GM18511 (cell line): ENCODE results near the gene DEGS1.

Source experiments
- ATAC-seq: cut with Tn5 transposase; IDR thresholded peaks from one replicate; pipeline ENCODE4 v1.9.1; 2021; ENCODE audit warnings: mild to moderate bottlenecking, moderate library complexity; ENCODE audit not compliant: unreplicated experiment

Gene DEGS1

DNA sequence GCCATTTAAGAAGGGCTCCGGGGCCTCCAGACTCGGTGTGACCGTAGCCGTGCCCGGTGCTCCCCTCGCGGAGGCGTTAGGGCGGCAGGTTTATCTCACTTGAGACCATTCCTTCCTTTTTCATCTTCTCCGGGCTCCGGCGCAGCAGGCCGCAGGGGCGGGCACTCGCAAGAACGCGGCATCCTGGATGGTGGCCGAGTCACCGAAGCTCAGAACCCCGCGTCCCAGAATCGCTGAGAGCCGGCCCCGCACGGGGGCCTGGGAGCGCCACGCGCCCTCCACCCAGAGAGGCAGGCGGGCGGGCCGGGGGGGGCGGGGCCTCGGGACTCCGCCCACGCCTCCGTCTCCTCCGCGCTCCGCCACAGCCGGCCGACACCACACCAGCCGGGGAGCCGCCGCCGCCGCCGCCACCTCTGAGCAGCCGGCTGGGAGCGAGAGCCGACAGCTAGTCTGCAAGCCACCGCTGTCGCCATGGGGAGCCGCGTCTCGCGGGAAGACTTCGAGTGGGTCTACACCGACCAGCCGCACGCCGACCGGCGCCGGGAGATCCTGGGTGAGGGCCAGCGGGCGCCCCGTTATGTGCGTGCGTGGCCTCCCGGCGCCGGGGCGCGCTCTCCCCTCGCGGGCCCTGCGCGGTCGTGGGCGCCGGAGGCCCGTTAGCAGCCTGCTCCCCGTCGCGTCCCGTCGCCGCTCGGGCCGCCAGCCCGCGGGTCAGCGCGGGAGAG lies at the start of gene DEGS1:
Gene DEGS1, plus strand, starts transcription at position 375 of the 725 bp plus-strand sequence. Its CDS starts 97 bp downstream, at position 472.
- peak; percentile 73 for ATAC-seq

DNA sequence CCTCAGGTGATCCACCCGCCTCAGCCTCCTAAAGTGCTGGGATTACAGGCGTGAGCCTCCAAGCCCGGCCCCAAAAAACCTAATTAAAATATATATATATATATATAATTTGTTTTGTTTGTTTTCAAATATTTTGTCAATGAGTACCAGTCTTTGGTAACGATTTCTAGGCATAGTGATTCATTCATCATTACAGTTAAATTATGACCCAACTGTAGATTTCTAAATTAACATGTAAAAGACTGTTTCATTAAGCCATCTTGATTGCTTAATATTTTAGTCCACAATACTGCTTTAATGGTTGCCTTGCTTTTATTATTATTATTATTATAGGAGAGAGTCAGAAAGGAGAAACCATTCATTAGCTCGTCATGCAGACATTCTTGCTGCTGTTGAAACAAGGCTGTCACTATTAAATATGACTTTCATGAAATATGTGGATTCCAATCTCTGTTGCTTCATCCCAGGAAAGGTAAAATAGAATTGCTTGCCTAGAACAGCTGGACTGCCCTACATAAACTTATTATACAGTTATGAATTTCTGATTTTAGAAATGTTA lies 49.2 kb upstream of the DEGS1 start:
- no peak for ATAC-seq

DNA sequence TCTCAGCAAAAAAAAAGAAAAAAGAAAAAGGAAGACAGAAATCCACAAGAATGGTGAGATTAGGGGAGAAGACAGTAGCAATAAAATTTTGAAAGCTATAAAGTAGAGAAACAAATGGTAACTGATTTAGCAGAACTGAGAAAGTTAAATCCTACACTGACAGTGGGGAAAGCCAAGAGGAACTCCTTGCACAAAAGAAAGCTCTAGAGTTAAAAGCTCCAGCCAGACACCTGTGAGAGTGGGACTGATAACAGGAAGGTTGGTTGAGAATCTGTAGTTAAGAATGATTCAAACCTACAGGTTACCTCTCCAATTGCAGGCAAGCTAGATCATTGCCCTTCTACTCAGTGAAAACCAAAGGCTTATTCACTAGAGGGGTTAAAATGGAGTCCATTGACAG lies 45.5 kb upstream of the DEGS1 start:
- ATAC-seq: no peak

GRCh38 chr1:224138198-224138597 lies 44.8 kb upstream of the DEGS1 start:
- no peak for ATAC-seq

DNA sequence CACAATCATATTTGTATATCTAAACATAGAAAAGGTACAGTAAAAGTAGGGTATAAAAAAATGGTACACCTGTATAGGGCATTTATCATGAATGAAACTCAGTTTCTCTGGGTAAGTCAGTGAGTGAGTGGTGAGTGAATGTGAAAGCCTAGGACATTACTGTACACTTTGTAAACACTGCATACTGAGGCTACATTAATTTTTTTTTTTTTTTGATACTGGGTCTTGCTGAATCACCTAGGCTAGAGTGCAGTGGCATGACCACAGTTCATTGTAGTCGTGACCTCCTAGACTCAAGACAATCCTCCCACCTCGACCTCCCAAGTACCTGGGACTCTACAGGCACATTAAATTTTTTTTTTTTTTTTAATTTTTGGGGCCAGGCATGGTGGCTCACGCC lies 41.3 kb upstream of the DEGS1 start:
- ATAC-seq: no peak

GRCh38 chr1:224149709-224150108 lies 33.3 kb upstream of the DEGS1 start:
- ATAC-seq: no peak

- no peak for ATAC-seq
Measured at GRCh38 chr1:224151117-224151516, 31.9 kb upstream of the DEGS1 start.

- no peak for ATAC-seq
Measured at GRCh38 chr1:224157316-224157715, 25.7 kb upstream of the DEGS1 start.

DNA sequence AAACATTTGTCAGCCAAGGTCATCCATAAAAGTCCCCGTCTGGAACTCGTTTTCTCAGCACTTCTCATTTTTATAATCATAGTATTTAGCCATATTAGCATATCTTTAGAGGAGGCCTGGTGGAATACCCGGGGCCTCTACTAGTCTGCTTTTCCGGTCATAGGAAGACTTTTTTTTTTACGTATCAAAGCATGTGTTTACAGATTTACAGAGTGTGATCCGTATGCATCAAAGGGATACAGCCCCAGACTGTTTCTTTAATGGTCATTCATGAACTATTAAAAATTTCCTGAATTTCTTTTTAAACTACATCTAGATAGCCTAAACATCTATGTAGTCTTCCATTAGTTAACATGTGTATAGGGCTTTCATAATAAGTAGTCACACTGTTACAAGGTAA lies 23.5 kb upstream of the DEGS1 start:
- no peak for ATAC-seq

DNA sequence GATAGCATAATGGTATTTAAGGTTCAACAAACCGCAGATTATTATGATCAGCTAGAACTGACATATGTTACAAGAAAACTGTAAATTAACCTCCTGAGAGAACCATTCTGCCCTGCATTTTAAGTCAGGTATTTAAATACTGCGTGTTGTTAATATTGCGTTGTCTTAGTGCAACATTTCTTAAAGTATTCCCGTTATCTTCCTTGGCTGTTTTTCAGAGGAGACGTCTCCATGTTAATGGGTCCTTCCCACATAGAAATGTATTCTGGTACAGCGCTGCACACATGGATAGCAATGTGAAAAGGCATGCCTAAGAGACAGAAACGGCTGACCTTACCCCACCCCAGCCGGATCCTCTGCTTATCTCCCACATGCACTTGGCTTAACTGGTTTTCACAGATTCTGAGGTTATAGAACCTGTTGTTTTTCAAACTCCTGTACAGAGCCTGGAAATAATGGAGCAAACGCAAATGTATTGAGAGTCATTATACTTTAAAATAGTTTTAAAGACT lies 22.8 kb upstream of the DEGS1 start:
- ATAC-seq: no peak

DNA sequence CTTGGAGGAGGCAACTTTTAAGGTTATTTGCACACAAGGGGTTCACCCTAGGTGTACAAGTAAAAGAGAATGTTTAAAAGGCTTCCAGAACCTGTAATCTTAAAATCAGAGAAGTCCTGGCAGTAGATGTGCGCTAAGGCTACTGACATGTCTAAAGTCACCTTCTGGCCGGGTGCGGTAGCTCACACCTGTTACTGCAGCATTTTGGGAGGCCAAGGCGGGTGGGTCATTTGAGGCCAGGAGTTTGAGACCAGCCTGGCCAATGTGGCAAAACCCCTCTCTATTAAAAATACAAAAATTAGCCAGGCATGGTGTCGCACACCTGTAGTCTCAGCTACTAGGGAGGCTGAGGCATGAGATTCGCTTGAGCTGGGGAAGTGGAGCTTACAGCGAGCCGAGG lies 20.3 kb upstream of the DEGS1 start:
- ATAC-seq: no peak

- no peak for ATAC-seq
Measured at GRCh38 chr1:224163311-224163710, 19.7 kb upstream of the DEGS1 start.

DNA sequence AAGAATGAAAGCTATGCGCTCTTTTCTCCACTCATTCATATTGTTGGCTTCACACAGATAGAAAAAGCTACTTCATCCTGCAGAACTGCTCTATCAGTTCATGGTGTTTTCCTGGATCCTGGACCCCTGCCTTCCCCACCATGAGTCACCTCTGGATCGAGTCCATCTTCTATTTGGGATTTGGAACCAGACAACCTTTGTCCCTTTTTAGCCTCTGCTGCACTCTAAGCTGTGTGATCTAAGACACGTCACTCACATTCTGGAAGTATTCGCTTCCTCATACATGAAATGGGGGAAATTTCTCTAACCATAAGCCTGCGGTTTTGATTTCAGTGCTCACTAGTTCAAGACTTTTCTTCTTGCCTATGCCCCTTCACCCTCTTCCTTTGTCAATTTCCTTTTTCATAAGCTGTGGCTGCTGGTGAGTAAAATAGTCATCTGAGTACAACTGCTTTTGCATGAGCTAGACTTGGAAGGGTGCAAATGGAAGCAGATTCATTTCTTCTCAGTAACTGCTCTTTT lies 14.1 kb upstream of the DEGS1 start:
- peak; percentile 94 for ATAC-seq

DNA sequence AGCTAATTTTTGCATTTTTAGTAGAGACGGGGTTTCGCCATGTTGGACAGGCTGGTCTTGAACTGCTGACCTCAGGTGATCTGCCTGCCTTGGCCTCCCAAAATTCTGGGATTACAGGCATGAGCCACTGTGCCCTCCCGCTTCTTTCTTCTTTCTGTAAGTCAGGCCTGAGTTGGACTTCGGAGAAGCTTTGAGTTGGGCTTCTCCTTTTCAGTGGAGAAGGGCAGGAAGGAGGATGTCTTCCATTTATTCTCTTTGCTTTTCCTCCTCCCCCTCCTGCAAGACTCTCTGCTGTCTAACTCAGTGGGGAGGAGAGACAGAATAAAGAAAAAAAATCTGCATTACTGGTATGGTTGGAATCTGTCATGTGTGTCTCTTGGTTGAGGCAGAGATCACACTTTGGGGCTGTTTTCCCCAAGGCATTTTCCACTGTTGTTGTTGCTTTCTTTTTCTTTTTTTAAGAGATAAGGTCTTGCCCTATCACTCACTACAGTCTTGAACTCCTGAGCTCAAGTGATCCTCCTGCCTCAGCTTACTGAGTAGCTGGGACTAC lies 13.2 kb upstream of the DEGS1 start:
- no peak for ATAC-seq

GRCh38 chr1:224170343-224170742 lies 12.7 kb upstream of the DEGS1 start:
- no peak for ATAC-seq

- ATAC-seq: no peak
Measured at GRCh38 chr1:224170748-224171478, 12.1 kb upstream of the DEGS1 start.

GRCh38 chr1:224172229-224172628 lies 10.8 kb upstream of the DEGS1 start:
- ATAC-seq: no peak

DNA sequence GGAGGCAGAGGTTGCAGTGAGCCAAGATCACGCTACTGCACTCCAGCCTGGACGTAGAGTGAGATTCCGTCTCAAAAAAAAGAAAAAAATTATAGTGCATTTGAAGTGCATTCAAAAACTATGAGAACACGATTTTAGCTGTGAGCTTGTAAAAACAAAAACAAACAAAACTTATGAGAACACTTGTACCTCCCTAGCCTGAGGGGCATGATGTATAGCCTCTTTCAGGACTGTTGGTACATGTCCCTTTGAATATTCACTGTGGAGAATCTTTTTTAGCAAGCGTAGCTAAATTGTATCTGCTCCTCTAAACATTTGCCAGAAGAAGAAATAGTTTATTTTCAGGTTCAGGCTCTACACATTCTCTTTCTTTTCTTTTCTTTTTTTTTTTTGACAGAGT lies 9.5 kb upstream of the DEGS1 start:
- no peak for ATAC-seq

GRCh38 chr1:224175617-224176016 lies 7.4 kb upstream of the DEGS1 start:
- ATAC-seq: no peak

GRCh38 chr1:224177356-224177999 lies 5.6 kb upstream of the DEGS1 start:
- ATAC-seq: no peak

DNA sequence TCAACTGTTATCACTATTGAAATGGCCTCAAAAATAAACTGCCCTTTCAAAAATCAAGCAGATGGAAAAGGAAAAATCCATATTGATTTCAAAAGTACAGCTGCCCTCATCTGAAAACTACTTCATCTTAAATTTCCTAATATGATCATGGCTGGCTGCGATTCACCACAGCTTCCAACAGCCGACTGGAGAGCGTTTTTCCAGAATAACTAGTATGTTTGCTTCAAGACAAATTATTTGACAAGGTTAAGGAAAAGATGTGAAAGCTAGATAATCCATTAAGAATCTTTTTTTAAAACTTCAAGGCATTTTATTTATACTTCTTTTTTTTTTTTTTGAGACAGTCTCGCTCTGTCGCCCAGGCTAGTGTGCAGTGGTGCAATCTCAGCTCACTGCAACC lies 4.1 kb upstream of the DEGS1 start:
- ATAC-seq: no peak
